B cell (primary cell): Measurements from ENCODE around the gene SNTG2. TPM values are rescaled to one million over a fixed set of nuclear protein-coding genes. Genes with fewer than 3 reads are reported as not detected.

Experiments
- ATAC-seq: fragments of 200-7000 bp; cut with Tn5 transposase; one replicate; pipeline ENCODE4 v1.10.0; 2021; ENCODE audit warnings: low read depth, mild to moderate bottlenecking, moderate number of reproducible peaks, moderate library complexity
- CTCF ChIA-PET: fragments of 350-600 bp; sonication (Branson Sonifier 250); formaldehyde crosslinking; loops from one replicate; lab custom pipeline; 2021; ENCODE audit warnings: antibody characterized with exemption, inconsistent platforms; lab: Charles Lee
- POLR2A ChIA-PET: fragments of 350-600 bp; sonication (Branson Sonifier 250); formaldehyde crosslinking; loops from one replicate; lab custom pipeline; 2021; ENCODE audit warnings: antibody characterized with exemption; lab: Charles Lee
- DNase-seq: peaks from one replicate; pipeline ENCODE4 v3.0.0; 2013
- H2AFZ ChIP-seq: 2 replicates; pipeline ENCODE4 v1.6.1; 2012; ENCODE audit warnings: mild to moderate bottlenecking, low read depth, low read length; ENCODE audit not compliant: insufficient read depth, poor library complexity, severe bottlenecking
- H3K27ac ChIP-seq, 2 donors: 1 replicate in 1 of 2; 2 replicates in 1 of 2; pipeline ENCODE4 v1.5.1; 2012 to 2013; ENCODE audit warnings: low read length in 2 of 2, mild to moderate bottlenecking in 2 of 2, moderate library complexity in 1 of 2
- H3K27me3 ChIP-seq, 4 experiments: fragments of 200-600 bp in 1 of 4; sonication (generic) in 1 of 4; replicated peaks in 1 of 4; 1 replicate in 2 of 4; 2 replicates in 2 of 4; pipeline versions ENCODE4 v1.6.1 to v1.7.0; 2013 to 2016; ENCODE audit warnings: low read length in 3 of 4, mild to moderate bottlenecking in 2 of 4, mixed read lengths in 1 of 4, moderate library complexity in 1 of 4; ENCODE audit not compliant: insufficient read depth in 4 of 4, control insufficient read depth in 3 of 4; ENCODE audit errors: control extremely low read depth in 1 of 4
- H3K36me3 ChIP-seq, 2 experiments: replicated peaks in 1 of 2; 1 replicate in 1 of 2; 2 replicates in 1 of 2; pipeline versions ENCODE4 v1.6.1 to v1.7.1; 2013; ENCODE audit warnings: low read length in 1 of 2; ENCODE audit not compliant: insufficient read depth in 2 of 2, control insufficient read depth in 1 of 2; ENCODE audit errors: control extremely low read depth in 1 of 2, extremely low read depth in 1 of 2
- H3K4me1 ChIP-seq, 2 donors: fragments of 200-600 bp in 1 of 2; sonication (generic) in 1 of 2; 1 replicate in 1 of 2; 2 replicates in 1 of 2; pipeline versions ENCODE4 v1.5.1 to v1.6.1; 2013 to 2017; ENCODE audit warnings: low read length in 2 of 2; ENCODE audit not compliant: control insufficient read depth in 2 of 2, insufficient read depth in 2 of 2
- H3K4me2 ChIP-seq: replicated peaks from 2 replicates; pipeline ENCODE3; 2012; ENCODE audit warnings: mild to moderate bottlenecking, low read depth, low read length; ENCODE audit not compliant: poor library complexity, severe bottlenecking
- H3K4me3 ChIP-seq, 5 experiments: fragments of 200-600 bp in 1 of 5; sonication (generic) in 1 of 5; 1 replicate in 3 of 5; 2 replicates in 2 of 5; pipeline versions ENCODE4 v1.5.1 to v1.7.0; 2011 to 2016; ENCODE audit warnings: low read length in 4 of 5, mild to moderate bottlenecking in 4 of 5, low read depth in 2 of 5, control low read depth in 1 of 5, moderate library complexity in 1 of 5; ENCODE audit not compliant: insufficient read depth in 1 of 5; ENCODE audit errors: control extremely low read depth in 1 of 5, extremely low read depth in 1 of 5
- H3K79me2 ChIP-seq: fragments of 200-600 bp; sonication (generic); one replicate; pipeline ENCODE4 v1.6.0; 2016; ENCODE audit warnings: low read length; ENCODE audit not compliant: control insufficient read depth, insufficient read depth
- H3K9ac ChIP-seq: fragments of 200-600 bp; sonication (generic); 2 replicates; pipeline ENCODE4 v1.6.1; 2017; ENCODE audit warnings: mild to moderate bottlenecking, low read length, moderate library complexity
- H3K9me3 ChIP-seq, 3 donors: one replicate each; pipeline versions ENCODE4 v1.6.1 to v1.7.1; 2013; ENCODE audit warnings: low read length in 2 of 3; ENCODE audit not compliant: control insufficient read depth in 2 of 3, insufficient read depth in 1 of 3; ENCODE audit errors: control extremely low read depth in 1 of 3
- H4K20me1 ChIP-seq: 2 replicates; pipeline ENCODE4 v1.6.0; 2012; ENCODE audit warnings: mild to moderate bottlenecking, low read length; ENCODE audit not compliant: insufficient read depth, control insufficient read depth, poor library complexity, severe bottlenecking
- H3K27ac Mint-ChIP-seq: one replicate; pipeline ENCODE4 v1.8.0; 2021; ENCODE audit warnings: mixed read lengths
- H3K27me3 Mint-ChIP-seq: one replicate; pipeline ENCODE4 v1.8.0; 2021; ENCODE audit warnings: mixed read lengths
- H3K4me1 Mint-ChIP-seq: one replicate; pipeline ENCODE4 v1.8.0; 2021; ENCODE audit warnings: mixed read lengths
- H3K4me3 Mint-ChIP-seq: one replicate; pipeline ENCODE4 v1.8.0; 2021; ENCODE audit warnings: mixed read lengths
- H3K9me3 Mint-ChIP-seq: one replicate; pipeline ENCODE4 v1.8.0; 2022; ENCODE audit warnings: mixed read lengths; ENCODE audit not compliant: insufficient read depth
- CTCF ChIP-seq: fragments of 200-600 bp; IDR thresholded peaks from one replicate; pipeline ENCODE4 v1.8.0; 2022; ENCODE audit warnings: antibody characterized with exemption, mild to moderate bottlenecking
- EZH2 ChIP-seq: IDR thresholded peaks from 2 replicates; pipeline ENCODE4 v1.6.1; 2012; ENCODE audit warnings: borderline replicate concordance, low read depth, mild to moderate bottlenecking, moderate library complexity, low read length; ENCODE audit not compliant: insufficient read depth, poor library complexity, severe bottlenecking
- WGBS: methylation state at CpG from one replicate; pipeline ENCODE4 v1.1.5; 2013; ENCODE audit warnings: missing lambda C conversion rate; ENCODE audit not compliant: insufficient coverage; 5-methylcytosine and 5-hydroxymethylcytosine counted together
- intact Hi-C: fragments of 100-400 bp; cut with micrococcal nuclease; formaldehyde crosslinking; loops from one replicate; pipeline ENCODE4 v1.10.0; 2022
- polyA plus RNA-seq: library from polyadenylated mRNA; depleted of rRNA; stranded (reverse); fragments of >200 nt; gene quantifications from 2 replicates; pipeline ENCODE4 v1.2.3, GENCODE V29; 2012
- total RNA-seq, 2 donors: library from RNA; stranded (reverse); fragments of 120-200 nt in 1 of 2; gene quantifications; 1 replicate in 1 of 2; 2 replicates in 1 of 2; pipeline versions ENCODE4 v1.2.3 to v1.2.4, GENCODE V29; 2013 to 2022

SNTG2 gene
- total and polyA plus RNA-seq, 2 donors (not counting 1 experiment from before 2014, with no cell fraction given) = 2.1 to 2.4 TPM

DNA sequence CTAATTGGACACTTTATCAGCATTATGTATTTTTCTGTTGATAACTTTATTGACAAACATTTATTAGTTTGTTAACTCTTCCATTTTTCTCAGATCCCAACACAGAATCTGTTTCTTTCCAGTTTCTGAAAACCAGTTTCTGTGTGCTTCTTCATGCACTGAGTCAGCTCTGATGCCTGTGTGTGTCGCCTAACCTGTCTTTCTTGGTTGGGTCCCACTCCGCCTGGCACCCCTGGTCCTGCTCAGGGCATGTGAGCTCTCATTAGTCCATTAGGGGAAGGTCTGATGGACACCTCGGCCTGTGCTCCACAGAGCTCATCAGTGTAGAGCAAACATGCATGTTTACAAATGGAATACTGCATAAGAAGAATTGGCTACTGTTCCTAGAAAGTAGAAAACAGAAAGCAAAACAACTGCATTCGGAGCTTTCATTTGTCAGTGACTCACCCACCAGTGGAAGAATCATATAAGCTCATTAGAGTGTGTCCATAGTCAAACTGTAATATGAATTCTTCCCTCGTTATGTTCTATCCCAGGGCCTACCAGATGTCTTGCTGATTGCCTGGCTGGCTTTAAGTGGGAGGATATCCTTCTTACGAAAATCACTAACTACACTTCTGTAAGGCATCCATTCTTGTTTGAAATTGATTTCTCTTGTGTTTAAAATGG lies 137.7 kb downstream of the SNTG2 start:
- no peak overlapping the region for H2AFZ ChIP-seq
- H3K27ac Mint-ChIP-seq = no peak overlapping the region
- H3K4me1 Mint-ChIP-seq = no peaks in the 10 kb centered on the region
- no peaks in the 10 kb centered on the region for H3K79me2 ChIP-seq
- no peak overlapping the region for H3K4me2 ChIP-seq
- ChIA-PET POLR2A (no interaction called here), CTCF (no interaction called here)
- intact Hi-C loops = no loop called here
- no peaks in the 10 kb centered on the region for H3K36me3 ChIP-seq
- DNase-seq (no peak), ATAC-seq (no peak)
- no peaks in the 10 kb centered on the region for H4K20me1 ChIP-seq
- H3K27ac ChIP-seq = no peak overlapping the region
- H3K4me3 ChIP-seq = no peak overlapping the region
- no peaks in the 10 kb centered on the region for H3K9me3 Mint-ChIP-seq
- no peaks in the 10 kb centered on the region for H3K27me3 ChIP-seq
- H3K4me3 Mint-ChIP-seq = no peak overlapping the region
- H3K9me3 ChIP-seq = peaks cover 0 to 9% (median 0%) of the 10 kb centered on the region in 3 donors
- TF ChIP-seq EZH2 (no peak), CTCF (no peak)
- no peak overlapping the region for H3K9ac ChIP-seq
- WGBS = 90% methylated on average over 2 of the region's 6 CpGs
- no peaks in the 10 kb centered on the region for H3K4me1 ChIP-seq
- no peaks in the 10 kb centered on the region for H3K27me3 Mint-ChIP-seq

DNA sequence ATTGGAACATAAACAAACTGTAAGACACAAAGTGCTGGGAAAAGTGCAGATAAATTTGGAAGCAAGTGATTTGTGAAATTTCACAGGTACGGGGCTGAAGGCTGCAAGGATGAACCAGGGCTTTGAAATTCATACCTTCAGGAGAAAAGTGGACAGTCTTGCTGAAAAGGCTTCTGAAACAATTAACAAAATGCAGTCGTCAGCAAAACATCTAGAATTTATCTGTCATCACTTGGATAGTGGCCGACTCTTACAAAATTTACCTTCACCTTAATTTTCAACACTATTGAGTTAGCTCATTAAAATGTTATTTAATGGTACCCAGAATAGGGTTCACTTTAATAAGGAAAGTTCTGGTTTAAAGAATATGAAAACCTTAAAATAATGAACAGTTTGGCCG lies 138.3 kb downstream of the SNTG2 start:
- H3K4me1 ChIP-seq = no peaks in the 10 kb centered on the region
- H3K27ac Mint-ChIP-seq = no peak overlapping the region
- no peaks in the 10 kb centered on the region for H3K4me1 Mint-ChIP-seq
- no peaks in the 10 kb centered on the region for H3K27me3 ChIP-seq
- no peak for TF ChIP-seq CTCF
- TF ChIP-seq EZH2 = no peak
- DNase-seq (no peak), ATAC-seq (no peak)
- H3K4me2 ChIP-seq = no peak overlapping the region
- 100% methylated on average over 1 of the region's 4 CpGs for WGBS
- no peak overlapping the region for H3K27ac ChIP-seq
- H3K27me3 Mint-ChIP-seq = no peaks in the 10 kb centered on the region
- no peak overlapping the region for H3K4me3 Mint-ChIP-seq
- no peak overlapping the region for H3K9ac ChIP-seq
- POLR2A ChIA-PET = no interaction called here
- H3K4me3 ChIP-seq = no peak overlapping the region
- intact Hi-C loops = no loop called here
- H2AFZ ChIP-seq = no peak overlapping the region
- H4K20me1 ChIP-seq = no peaks in the 10 kb centered on the region
- no peaks in the 10 kb centered on the region for H3K79me2 ChIP-seq
- CTCF ChIA-PET = no interaction called here
- H3K36me3 ChIP-seq = no peaks in the 10 kb centered on the region
- H3K9me3 ChIP-seq = peaks cover 0 to 9% (median 0%) of the 10 kb centered on the region in 3 donors
- no peaks in the 10 kb centered on the region for H3K9me3 Mint-ChIP-seq
